ENCODE results near the gene MAP3K6.

- TF ChIP-seq CTCF (IDR thresholded peaks at IDR 0.05) = peak in 1 of 5 experiments; percentile 14
- peak in 1 of 3 donors; percentile 18 for TF ChIP-seq POLR2AphosphoS5 (IDR thresholded peaks at IDR 0.05)
Observed at GRCh38 chr1:27349784-27350662, 16.7 kb downstream of the MAP3K6 start.

Data from transverse colon (tissue), 4 donors.